AG09309 (cell line): ENCODE measurements around the gene PAX1.

Source experiments
- DNase-seq: peaks from one replicate; pipeline ENCODE4 v3.0.0-alpha.2; 2010; ENCODE audit warnings: low read depth
- H3K4me3 ChIP-seq: 2 replicates; pipeline ENCODE4 v1.5.1; 2011; ENCODE audit warnings: mild to moderate bottlenecking, low read depth, low read length, moderate library complexity; ENCODE audit not compliant: control insufficient read depth
- TF ChIP-seq, protein P1 (sequence below): IDR thresholded peaks from 2 replicates; pipeline ENCODE4 v1.5.1; 2011; ENCODE audit warnings: mild to moderate bottlenecking, low read depth, low read length, inconsistent platforms; ENCODE audit not compliant: insufficient read depth, control insufficient read depth; ENCODE audit errors: missing control alignments

Gene PAX1

DNA sequence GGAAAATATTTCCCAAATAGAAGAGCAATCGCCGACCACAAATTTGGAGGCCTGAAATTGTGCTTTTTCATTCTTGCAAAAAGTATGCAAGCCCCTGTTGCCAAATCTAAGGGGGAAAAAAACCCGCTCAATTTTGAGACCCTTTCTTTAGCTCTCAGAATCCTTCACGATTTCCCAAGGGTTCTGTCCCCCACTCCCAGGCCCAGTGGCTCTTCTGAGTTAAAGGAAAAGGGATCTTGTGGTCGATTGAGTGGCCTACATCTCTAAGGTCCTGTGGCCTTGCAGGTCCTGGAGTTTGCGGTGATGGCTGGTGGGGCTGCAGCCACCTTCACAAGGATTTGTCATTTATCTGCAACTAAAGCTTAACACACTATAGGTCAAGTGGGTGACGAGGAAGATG is 1.8 kb downstream of the PAX1 start:
- H3K4me3 ChIP-seq = no peak overlapping the region
- TF ChIP-seq, protein P1, sequence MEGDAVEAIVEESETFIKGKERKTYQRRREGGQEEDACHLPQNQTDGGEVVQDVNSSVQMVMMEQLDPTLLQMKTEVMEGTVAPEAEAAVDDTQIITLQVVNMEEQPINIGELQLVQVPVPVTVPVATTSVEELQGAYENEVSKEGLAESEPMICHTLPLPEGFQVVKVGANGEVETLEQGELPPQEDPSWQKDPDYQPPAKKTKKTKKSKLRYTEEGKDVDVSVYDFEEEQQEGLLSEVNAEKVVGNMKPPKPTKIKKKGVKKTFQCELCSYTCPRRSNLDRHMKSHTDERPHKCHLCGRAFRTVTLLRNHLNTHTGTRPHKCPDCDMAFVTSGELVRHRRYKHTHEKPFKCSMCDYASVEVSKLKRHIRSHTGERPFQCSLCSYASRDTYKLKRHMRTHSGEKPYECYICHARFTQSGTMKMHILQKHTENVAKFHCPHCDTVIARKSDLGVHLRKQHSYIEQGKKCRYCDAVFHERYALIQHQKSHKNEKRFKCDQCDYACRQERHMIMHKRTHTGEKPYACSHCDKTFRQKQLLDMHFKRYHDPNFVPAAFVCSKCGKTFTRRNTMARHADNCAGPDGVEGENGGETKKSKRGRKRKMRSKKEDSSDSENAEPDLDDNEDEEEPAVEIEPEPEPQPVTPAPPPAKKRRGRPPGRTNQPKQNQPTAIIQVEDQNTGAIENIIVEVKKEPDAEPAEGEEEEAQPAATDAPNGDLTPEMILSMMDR = no peak
- no peak for DNase-seq

DNA sequence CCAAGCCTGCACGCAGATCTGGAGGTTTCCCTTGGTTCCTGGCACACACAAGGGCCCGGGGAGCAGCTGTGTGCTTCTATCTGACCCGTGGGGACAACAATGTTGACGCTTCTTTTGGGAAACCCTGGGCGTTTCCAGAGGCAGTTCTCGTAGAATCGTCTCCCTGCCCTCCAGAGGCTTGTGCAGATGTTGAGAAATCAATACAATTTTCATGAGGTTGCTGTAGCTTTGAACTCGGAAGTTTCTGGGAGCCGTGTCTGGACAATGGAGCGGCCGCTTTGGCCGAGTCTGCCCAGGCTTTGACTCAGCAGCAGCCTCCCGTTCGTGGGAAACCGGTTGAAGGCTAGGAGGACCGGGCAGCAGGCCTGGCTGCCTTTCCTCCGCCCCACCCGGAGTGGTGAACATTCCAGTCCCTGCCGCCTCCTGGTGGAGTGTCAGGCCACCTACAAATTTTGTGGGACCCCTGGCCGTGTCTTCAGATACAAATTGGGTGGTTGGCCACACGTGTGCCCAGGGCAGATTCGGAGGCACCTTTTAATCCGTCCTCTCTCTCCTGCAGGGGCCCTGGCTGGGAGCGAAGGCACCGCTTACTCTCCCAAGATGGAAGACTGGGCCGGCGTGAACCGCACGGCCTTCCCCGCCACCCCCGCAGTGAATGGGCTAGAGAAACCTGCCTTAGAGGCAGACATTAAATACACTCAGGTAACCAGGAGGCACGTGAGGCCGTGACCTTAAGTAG is 2.7 kb downstream of the PAX1 start:
- no peak for DNase-seq
- no peak overlapping the region for H3K4me3 ChIP-seq
- TF ChIP-seq, protein P1 = no peak

DNA sequence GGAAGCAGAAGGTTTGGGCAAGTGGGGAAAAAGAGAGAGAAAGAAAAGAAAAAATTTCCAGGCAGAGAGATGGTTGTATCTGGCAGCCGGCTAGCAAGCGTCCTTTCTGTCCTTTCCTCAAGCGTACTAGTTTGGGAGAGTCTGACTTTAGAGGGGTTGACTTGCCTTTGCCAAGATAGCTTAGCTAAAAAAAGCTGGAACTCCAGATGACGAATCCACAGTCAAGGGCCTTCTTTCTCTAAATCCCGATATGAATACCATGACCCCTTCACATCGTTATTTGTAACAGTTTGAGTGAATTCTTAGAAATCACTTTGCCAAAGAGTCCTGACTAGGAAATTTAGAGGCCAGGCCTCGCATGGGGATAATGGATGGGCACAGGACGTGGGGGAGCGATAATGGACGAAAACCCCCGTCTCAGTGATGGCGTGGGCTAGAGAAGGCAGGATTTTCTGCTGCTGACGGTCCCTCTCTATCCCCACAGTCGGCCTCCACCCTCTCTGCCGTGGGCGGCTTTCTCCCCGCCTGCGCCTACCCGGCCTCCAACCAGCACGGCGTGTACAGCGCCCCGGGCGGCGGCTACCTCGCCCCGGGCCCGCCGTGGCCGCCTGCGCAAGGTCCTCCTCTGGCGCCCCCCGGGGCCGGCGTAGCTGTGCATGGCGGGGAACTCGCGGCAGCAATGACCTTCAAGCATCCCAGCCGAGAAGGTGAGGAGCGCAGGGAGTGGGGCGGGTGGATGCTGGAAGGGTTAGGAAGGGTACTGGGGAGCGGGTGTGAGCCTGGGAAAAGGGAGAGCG is 3.5 kb downstream of the PAX1 start:
- DNase-seq = no peak
- H3K4me3 ChIP-seq = no peak overlapping the region
- TF ChIP-seq, protein P1 = no peak

DNA sequence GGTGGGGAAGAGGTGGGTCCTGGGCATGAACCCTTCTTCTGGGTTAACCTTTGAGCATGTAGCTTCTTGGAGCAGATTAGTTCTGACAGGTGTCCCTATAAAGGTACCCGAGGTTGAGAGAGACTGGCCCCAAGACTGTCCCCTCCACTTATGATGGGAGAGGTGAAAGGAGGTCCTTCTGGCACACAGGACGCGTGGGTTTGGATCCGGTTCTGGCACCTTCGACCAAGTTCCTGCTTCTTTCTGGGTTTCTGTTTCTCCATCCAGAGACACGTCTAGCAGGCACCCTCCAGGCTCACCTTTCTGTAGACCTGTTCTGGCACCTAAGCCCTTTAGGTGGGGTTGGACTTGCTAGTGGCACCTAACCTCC is 4.1 kb downstream of the PAX1 start:
- H3K4me3 ChIP-seq = no peak overlapping the region
- TF ChIP-seq, protein P1 = no peak
- DNase-seq = no peak

DNA sequence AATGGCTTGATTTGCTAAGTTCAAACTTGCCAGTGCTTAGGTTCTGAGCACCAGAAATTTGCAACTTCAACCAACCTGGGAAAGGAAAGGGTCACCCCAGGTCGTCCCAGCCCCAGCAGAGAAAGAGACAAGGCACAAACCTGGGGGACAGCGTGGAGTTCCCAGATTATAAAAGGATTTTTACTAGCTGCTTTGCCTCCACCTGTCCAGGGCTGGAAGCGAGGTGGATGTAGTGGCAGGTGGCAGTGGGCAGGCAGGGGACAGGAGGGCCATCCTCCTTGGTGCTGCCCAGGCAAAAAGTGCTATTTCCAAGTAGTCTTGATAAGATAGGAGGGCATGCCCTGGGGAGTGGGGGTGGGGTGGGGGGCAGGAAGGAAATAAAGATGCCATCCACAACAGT is 4.9 kb downstream of the PAX1 start:
- no peak for DNase-seq
- H3K4me3 ChIP-seq = no peak overlapping the region
- TF ChIP-seq, protein P1 = no peak

DNA sequence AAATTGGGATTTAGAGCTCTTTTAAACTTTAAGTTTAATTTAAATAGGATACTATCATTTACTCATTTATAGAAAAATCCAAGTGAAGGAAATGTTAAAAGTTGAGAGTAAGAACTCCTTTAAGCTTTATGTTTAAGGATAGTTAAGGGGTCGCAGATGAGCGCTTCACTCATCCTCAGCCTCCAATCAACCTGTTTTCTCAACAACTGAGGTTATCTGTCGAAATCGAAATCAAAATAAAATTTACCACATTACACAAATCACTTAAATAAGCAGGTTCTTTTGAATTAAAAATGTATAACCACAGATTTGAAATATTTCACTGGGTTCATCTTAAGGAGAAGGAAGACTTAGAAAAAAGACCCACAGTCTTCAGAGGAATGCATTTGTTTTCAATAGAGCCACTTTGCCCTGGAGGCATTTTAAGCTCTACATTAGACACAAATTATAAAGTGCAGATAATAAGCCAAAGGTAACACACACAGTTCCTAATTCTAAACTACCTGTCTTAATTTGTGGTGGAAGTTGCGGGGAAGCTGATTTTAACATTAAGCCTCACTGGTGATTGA is 5.5 kb downstream of the PAX1 start:
- TF ChIP-seq, protein P1 = no peak
- no peak overlapping the region for H3K4me3 ChIP-seq
- no peak for DNase-seq
